HUES64 (cell line): ENCODE measurements around the gene VSIG1.
A peak's percentile ranks its signal among the peaks of the same experiment; 100 is the strongest.

ENCODE experiments used
- H3K27ac ChIP-seq: 2 replicates; pipeline ENCODE4 v1.7.0; 2013; ENCODE audit warnings: low read depth, low read length, inconsistent platforms
- H3K27me3 ChIP-seq: 2 replicates; pipeline ENCODE4 v1.6.1; 2013; ENCODE audit warnings: mild to moderate bottlenecking, low read length; ENCODE audit not compliant: insufficient read depth
- H3K36me3 ChIP-seq: 2 replicates; pipeline ENCODE4 v1.6.1; 2013; ENCODE audit warnings: mild to moderate bottlenecking, low read length; ENCODE audit not compliant: insufficient read depth
- H3K4me1 ChIP-seq: 2 replicates; pipeline ENCODE4 v1.6.1; 2013; ENCODE audit warnings: mild to moderate bottlenecking, low read length, moderate library complexity; ENCODE audit not compliant: insufficient read depth
- H3K4me3 ChIP-seq: 2 replicates; pipeline ENCODE4 v1.5.1; 2013; ENCODE audit warnings: mild to moderate bottlenecking, low read length, moderate library complexity
- H3K9ac ChIP-seq: 2 replicates; pipeline ENCODE4 v1.6.1; 2013; ENCODE audit warnings: mild to moderate bottlenecking, low read depth, low read length
- H3K9me3 ChIP-seq: 2 replicates; pipeline ENCODE4 v1.6.1; 2013; ENCODE audit warnings: low read depth, low read length; ENCODE audit not compliant: insufficient read depth
- WGBS: fragments of 150-250, 120-280 bp; methylation state at CpG from one replicate; pipeline ENCODE4 v1.1.7; 2013; ENCODE audit warnings: missing lambda C conversion rate; 5-methylcytosine and 5-hydroxymethylcytosine counted together

The VSIG1 gene

GRCh38 chrX:108097380-108097779 lies 52.5 kb downstream of the VSIG1 start:
- Histone ChIP-seq H3K36me3 (no peaks in the 10 kb centered on the region), H3K9ac (no peak overlapping the region), H3K27ac (no peak overlapping the region), H3K27me3 (no peaks in the 10 kb centered on the region), H3K4me1 (no peaks in the 10 kb centered on the region), H3K9me3 (no peaks in the 10 kb centered on the region), H3K4me3 (no peak overlapping the region)
- WGBS: 88% methylated on average over 1 of the region's 2 CpGs

- Histone ChIP-seq H3K27ac (no peak overlapping the region), H3K27me3 (no peaks in the 10 kb centered on the region)
These were observed 60.6 kb downstream of the VSIG1 start for GRCh38 chrX:108105473-108105872.

GRCh38 chrX:108114541-108114940 lies 69.7 kb downstream of the VSIG1 start:
- Histone ChIP-seq H3K9ac (no peak overlapping the region), H3K4me1 (no peaks in the 10 kb centered on the region), H3K27me3 (no peaks in the 10 kb centered on the region), H3K4me3 (no peak overlapping the region), H3K36me3 (no peaks in the 10 kb centered on the region), H3K9me3 (no peaks in the 10 kb centered on the region), H3K27ac (no peak overlapping the region)

More at GRCh38 chrX:108105473-108105872, 60.6 kb downstream of the VSIG1 start:
- Histone ChIP-seq H3K36me3 (no peaks in the 10 kb centered on the region), H3K4me1 (no peaks in the 10 kb centered on the region), H3K9me3 (no peaks in the 10 kb centered on the region), H3K4me3 (no peak overlapping the region), H3K9ac (no peak overlapping the region)

GRCh38 chrX:108117988-108118387 lies 73.1 kb downstream of the VSIG1 start:
- Histone ChIP-seq H3K4me1 (peaks cover 8% of the 10 kb centered on the region; the same call in 1 of the 2 replicates), H3K36me3 (no peaks in the 10 kb centered on the region), H3K9me3 (no peaks in the 10 kb centered on the region), H3K9ac (no peak overlapping the region), H3K4me3 (no peak overlapping the region), H3K27me3 (no peaks in the 10 kb centered on the region), H3K27ac (no peak overlapping the region)
- 74% methylated on average over 2 of the region's 3 CpGs for WGBS

GRCh38 chrX:108121291-108121690 lies 76.4 kb downstream of the VSIG1 start:
- H3K27ac ChIP-seq: no peak overlapping the region
- WGBS: 84% methylated on average over 3 of the region's 3 CpGs
- H3K4me3 ChIP-seq: no peak overlapping the region
- no peaks in the 10 kb centered on the region for H3K36me3 ChIP-seq
- no peaks in the 10 kb centered on the region for H3K27me3 ChIP-seq
- peaks cover 16% of the 10 kb centered on the region for H3K4me1 ChIP-seq
- no peaks in the 10 kb centered on the region for H3K9me3 ChIP-seq
- no peak overlapping the region for H3K9ac ChIP-seq

GRCh38 chrX:108122748-108123147 lies 77.9 kb downstream of the VSIG1 start:
- 93% methylated on average over 2 of the region's 2 CpGs for WGBS
- peaks cover 26% of the 10 kb centered on the region for H3K4me1 ChIP-seq
- H3K27me3 ChIP-seq: no peaks in the 10 kb centered on the region
- no peak overlapping the region for H3K4me3 ChIP-seq
- no peak overlapping the region for H3K27ac ChIP-seq
- H3K9me3 ChIP-seq: no peaks in the 10 kb centered on the region
- no peak overlapping the region for H3K9ac ChIP-seq
- no peaks in the 10 kb centered on the region for H3K36me3 ChIP-seq

GRCh38 chrX:108123591-108124366 lies 78.9 kb downstream of the VSIG1 start:
- Histone ChIP-seq H3K4me3 (no peak overlapping the region), H3K27me3 (no peaks in the 10 kb centered on the region), H3K27ac (no peak overlapping the region), H3K9me3 (no peaks in the 10 kb centered on the region), H3K36me3 (no peaks in the 10 kb centered on the region), H3K9ac (no peak overlapping the region), H3K4me1 (peaks cover 26% of the 10 kb centered on the region)
- WGBS: 89% methylated on average over 3 of the region's 3 CpGs

GRCh38 chrX:108126661-108127060 lies 81.8 kb downstream of the VSIG1 start:
- H3K9ac ChIP-seq: no peak overlapping the region
- H3K27me3 ChIP-seq: no peaks in the 10 kb centered on the region
- H3K4me1 ChIP-seq: peaks cover 26% of the 10 kb centered on the region
- H3K27ac ChIP-seq: peak overlapping the region; percentile 73
- H3K9me3 ChIP-seq: no peaks in the 10 kb centered on the region
- 53% methylated on average over 1 of the region's 2 CpGs for WGBS
- H3K4me3 ChIP-seq: no peak overlapping the region
- H3K36me3 ChIP-seq: no peaks in the 10 kb centered on the region

- H3K9ac ChIP-seq: 0 out of 2 replicates have a peak overlapping the region, but pooled peaks have one; percentile 40
- H3K4me1 ChIP-seq: peaks cover 24% of the 10 kb centered on the region
- H3K9me3 ChIP-seq: no peaks in the 10 kb centered on the region
- H3K4me3 ChIP-seq: no peak overlapping the region
- H3K27ac ChIP-seq: peak overlapping the region; percentile 73; the same call in 1 of the 2 replicates
- no peaks in the 10 kb centered on the region for H3K36me3 ChIP-seq
- no CpG with 5 or more reads among the region's 4 CpGs for WGBS
- no peaks in the 10 kb centered on the region for H3K27me3 ChIP-seq
These were observed 82.3 kb downstream of the VSIG1 start for GRCh38 chrX:108127152-108127551.
